ENCODE data around the gene UBE2E2.

Gene UBE2E2

DNA sequence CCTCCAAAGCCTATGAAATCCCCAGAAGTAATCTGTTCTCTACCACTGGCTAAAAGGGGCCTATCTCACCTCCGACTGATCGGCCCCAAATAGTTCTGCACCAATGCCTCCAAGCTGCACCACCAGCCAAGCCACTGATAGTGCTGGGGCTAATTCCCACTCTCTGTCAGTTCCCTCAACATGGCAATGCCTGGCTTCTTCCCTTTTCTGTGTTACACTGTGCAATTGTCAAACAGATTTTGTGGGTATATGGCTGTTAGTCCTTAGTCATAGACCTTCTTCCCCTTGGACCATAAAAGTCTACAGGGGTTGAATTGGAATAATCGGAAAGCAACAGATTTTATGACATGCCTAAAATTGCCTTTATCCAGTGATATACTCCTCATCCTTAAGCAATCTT lies 9.3 kb upstream of the UBE2E2 start:
- Histone ChIP-seq H3K36me3 (ENCODE audit: control insufficient read depth, insufficient read depth, low read length, severe bottlenecking) (no peaks in the 10 kb centered on the region), H3K9me3 (ENCODE audit: control insufficient read depth, low read length) (no peaks in the 10 kb centered on the region), H3K27me3 (replicated peaks; ENCODE audit: control insufficient read depth, insufficient read depth, low read length) (no peaks in the 10 kb centered on the region), H3K4me3 (ENCODE audit: low read length) (no peak overlapping the region), H3K9ac (ENCODE audit: low read length) (no peak overlapping the region), H3K4me1 (ENCODE audit: control insufficient read depth, insufficient read depth, low read length) (peaks cover 10% of the 10 kb centered on the region)
- no peak for DNase-seq (ENCODE audit: low read depth)

DNA sequence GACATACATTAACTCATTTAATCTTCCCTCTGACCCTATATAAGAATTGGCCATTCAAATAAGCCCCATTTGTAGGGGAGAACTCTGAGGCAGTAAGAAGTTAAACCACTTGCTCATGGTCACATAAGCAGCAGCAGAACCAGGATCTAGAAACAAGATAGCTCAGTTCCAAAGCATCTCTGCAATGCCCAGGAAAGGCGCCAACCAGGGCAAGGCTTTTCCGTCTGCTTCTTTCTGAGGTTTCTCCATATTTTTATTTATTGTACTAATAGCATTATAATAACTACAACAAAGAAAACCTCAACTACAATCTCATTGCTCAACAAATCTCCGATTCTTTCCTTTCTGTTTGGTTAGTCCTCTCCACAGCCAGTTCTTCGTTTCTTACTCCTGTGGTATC lies 4.3 kb upstream of the UBE2E2 start:
- H3K4me3 ChIP-seq (ENCODE audit: low read length) = peak overlapping the region; percentile 11
- no peaks in the 10 kb centered on the region for H3K27me3 ChIP-seq (replicated peaks; ENCODE audit: control insufficient read depth, insufficient read depth, low read length)
- H3K36me3 ChIP-seq (ENCODE audit: control insufficient read depth, insufficient read depth, low read length, severe bottlenecking) = no peaks in the 10 kb centered on the region
- no peaks in the 10 kb centered on the region for H3K9me3 ChIP-seq (ENCODE audit: control insufficient read depth, low read length)
- no peak overlapping the region for H3K9ac ChIP-seq (ENCODE audit: low read length)
- peak; percentile 72 for DNase-seq (ENCODE audit: low read depth)
- peaks cover 25% of the 10 kb centered on the region for H3K4me1 ChIP-seq (ENCODE audit: control insufficient read depth, insufficient read depth, low read length)

DNA sequence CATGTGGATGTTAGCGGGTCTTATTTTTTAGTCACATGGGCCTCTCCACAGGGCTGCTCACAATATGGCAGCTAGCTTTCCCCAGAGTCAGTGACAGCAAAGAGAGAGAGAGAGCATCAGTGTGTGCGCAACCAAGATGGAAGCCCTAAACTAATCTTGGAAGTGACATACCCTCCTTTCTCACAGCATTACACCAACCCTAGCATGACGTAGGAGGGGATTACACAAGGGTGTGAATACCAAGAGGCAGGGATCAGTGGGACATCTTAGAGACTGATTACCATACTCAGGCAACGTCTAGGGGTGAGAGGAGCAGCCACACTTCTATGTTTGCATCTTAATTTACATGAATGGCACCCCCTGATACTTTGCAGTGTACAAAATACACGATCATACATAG lies 3.5 kb upstream of the UBE2E2 start:
- Histone ChIP-seq H3K4me1 (ENCODE audit: control insufficient read depth, insufficient read depth, low read length) (peaks cover 30% of the 10 kb centered on the region), H3K36me3 (ENCODE audit: control insufficient read depth, insufficient read depth, low read length, severe bottlenecking) (no peaks in the 10 kb centered on the region), H3K9ac (ENCODE audit: low read length) (no peak overlapping the region), H3K27me3 (replicated peaks; ENCODE audit: control insufficient read depth, insufficient read depth, low read length) (no peaks in the 10 kb centered on the region), H3K9me3 (ENCODE audit: control insufficient read depth, low read length) (no peaks in the 10 kb centered on the region), H3K4me3 (ENCODE audit: low read length) (no peak overlapping the region)
- no peak for DNase-seq (ENCODE audit: low read depth)

DNA sequence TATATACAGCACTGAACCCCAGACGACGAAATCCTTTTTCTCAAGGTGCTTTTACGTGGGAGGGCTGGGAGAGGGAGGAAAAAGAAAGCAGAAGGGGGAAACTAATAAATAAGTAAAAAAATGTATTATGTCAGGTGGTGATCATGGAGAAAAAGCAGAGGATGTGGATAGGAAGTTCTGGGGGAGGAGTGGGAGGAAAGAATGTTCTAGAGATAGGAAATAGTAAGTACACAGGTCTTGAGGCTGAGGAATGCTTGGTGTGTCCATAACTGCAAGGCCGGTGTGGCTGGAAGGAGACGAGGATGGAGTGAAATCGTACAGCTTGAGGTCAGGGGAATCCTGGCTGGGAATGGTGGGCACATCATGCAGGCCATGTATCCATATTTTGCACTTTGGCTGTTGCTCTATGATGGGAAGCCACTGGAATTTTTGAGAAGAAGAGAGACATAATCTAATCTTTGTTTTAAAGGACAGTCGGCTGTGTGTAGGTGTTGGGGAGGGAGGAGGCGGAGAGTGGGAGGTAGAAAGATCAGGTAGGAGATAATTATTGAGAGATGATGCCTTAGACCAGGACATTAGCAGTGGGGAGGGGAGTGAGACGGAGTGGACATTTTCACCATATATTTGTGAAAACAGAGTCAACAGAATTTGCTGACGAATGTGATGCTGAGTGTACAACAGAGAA lies 1.8 kb upstream of the UBE2E2 start:
- H3K9me3 ChIP-seq (ENCODE audit: control insufficient read depth, low read length) = no peaks in the 10 kb centered on the region
- H3K27me3 ChIP-seq (replicated peaks; ENCODE audit: control insufficient read depth, insufficient read depth, low read length) = no peaks in the 10 kb centered on the region
- peaks cover 34% of the 10 kb centered on the region for H3K4me1 ChIP-seq (ENCODE audit: control insufficient read depth, insufficient read depth, low read length)
- H3K9ac ChIP-seq (ENCODE audit: low read length) = no peak overlapping the region
- H3K36me3 ChIP-seq (ENCODE audit: control insufficient read depth, insufficient read depth, low read length, severe bottlenecking) = no peaks in the 10 kb centered on the region
- no peak overlapping the region for H3K4me3 ChIP-seq (ENCODE audit: low read length)
- no peak for DNase-seq (ENCODE audit: low read depth)

DNA sequence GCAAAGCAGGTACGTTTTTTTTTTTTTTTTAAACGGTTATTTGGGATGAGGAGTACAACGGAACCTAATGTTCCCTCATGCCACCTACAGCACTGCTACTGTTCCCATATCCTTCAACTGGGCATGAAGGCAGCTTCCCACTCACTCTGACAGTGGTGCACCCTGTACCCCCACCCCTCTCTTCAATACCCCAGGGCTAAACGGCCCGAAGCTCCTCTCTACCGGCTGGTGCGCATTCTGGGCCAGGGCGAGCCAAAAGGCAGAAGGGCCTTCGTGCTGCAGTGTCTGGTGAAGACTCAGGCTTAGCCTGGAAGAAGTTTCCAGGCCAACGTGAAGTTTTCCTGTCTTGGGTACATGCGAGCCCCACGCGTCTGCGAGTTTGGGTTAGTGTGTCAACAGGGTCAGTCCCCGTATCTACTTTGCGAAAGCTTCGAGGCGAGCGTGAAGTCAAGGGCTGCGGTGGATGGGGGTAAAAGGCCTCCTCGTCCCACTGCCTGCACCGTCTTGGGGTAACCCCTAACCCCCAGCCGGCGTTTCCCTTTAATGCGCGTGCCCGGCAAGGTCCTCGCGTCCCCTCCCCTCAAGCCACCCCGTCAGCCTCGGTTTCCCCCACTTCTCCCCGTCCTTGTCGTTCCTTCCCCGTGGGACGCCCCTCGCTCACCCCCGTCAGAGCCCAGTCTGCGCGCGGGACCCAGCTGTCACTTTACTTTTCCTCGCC lies 765 bp upstream of the UBE2E2 start:
- H3K36me3 ChIP-seq (ENCODE audit: control insufficient read depth, insufficient read depth, low read length, severe bottlenecking) = no peaks in the 10 kb centered on the region
- H3K9me3 ChIP-seq (ENCODE audit: control insufficient read depth, low read length) = no peaks in the 10 kb centered on the region
- no peak for DNase-seq (ENCODE audit: low read depth)
- H3K4me3 ChIP-seq (ENCODE audit: low read length) = peak overlapping the region; percentile 85
- H3K4me1 ChIP-seq (ENCODE audit: control insufficient read depth, insufficient read depth, low read length) = peaks cover 37% of the 10 kb centered on the region
- no peaks in the 10 kb centered on the region for H3K27me3 ChIP-seq (replicated peaks; ENCODE audit: control insufficient read depth, insufficient read depth, low read length)
- H3K9ac ChIP-seq (ENCODE audit: low read length) = peak overlapping the region; percentile 89

- Histone ChIP-seq H3K9ac (ENCODE audit: low read length) (peak overlapping the region; percentile 91), H3K27me3 (replicated peaks; ENCODE audit: control insufficient read depth, insufficient read depth, low read length) (no peaks in the 10 kb centered on the region), H3K36me3 (ENCODE audit: control insufficient read depth, insufficient read depth, low read length, severe bottlenecking) (peaks cover under 1% of the 10 kb centered on the region), H3K4me1 (ENCODE audit: control insufficient read depth, insufficient read depth, low read length) (peaks cover 34% of the 10 kb centered on the region), H3K9me3 (ENCODE audit: control insufficient read depth, low read length) (no peaks in the 10 kb centered on the region), H3K4me3 (ENCODE audit: low read length) (peak overlapping the region; percentile 85)
- peak; percentile 52 for DNase-seq (ENCODE audit: low read depth)
Measured at GRCh38 chr3:23203708-23204330, 692 bp downstream of the UBE2E2 start.

- Histone ChIP-seq H3K36me3 (ENCODE audit: control insufficient read depth, insufficient read depth, low read length, severe bottlenecking) (peaks cover 13% of the 10 kb centered on the region), H3K9me3 (ENCODE audit: control insufficient read depth, low read length) (no peaks in the 10 kb centered on the region)
Measured at GRCh38 chr3:23206366-23206765, 3.2 kb downstream of the UBE2E2 start.

GRCh38 chr3:23209103-23209502 lies 6.0 kb downstream of the UBE2E2 start:
- no peak overlapping the region for H3K9ac ChIP-seq (ENCODE audit: low read length)
- no peaks in the 10 kb centered on the region for H3K9me3 ChIP-seq (ENCODE audit: control insufficient read depth, low read length)
- H3K4me3 ChIP-seq (ENCODE audit: low read length) = no peak overlapping the region
- peaks cover 13% of the 10 kb centered on the region for H3K36me3 ChIP-seq (ENCODE audit: control insufficient read depth, insufficient read depth, low read length, severe bottlenecking)
- H3K4me1 ChIP-seq (ENCODE audit: control insufficient read depth, insufficient read depth, low read length) = peaks cover 19% of the 10 kb centered on the region
- DNase-seq (ENCODE audit: low read depth) = no peak
- H3K27me3 ChIP-seq (replicated peaks; ENCODE audit: control insufficient read depth, insufficient read depth, low read length) = no peaks in the 10 kb centered on the region

More at GRCh38 chr3:23206366-23206765, 3.2 kb downstream of the UBE2E2 start:
- no peak overlapping the region for H3K4me3 ChIP-seq (ENCODE audit: low read length)
- H3K9ac ChIP-seq (ENCODE audit: low read length) = no peak overlapping the region
- peaks cover 26% of the 10 kb centered on the region for H3K4me1 ChIP-seq (ENCODE audit: control insufficient read depth, insufficient read depth, low read length)
- DNase-seq (ENCODE audit: low read depth) = no peak
- no peaks in the 10 kb centered on the region for H3K27me3 ChIP-seq (replicated peaks; ENCODE audit: control insufficient read depth, insufficient read depth, low read length)

DNA sequence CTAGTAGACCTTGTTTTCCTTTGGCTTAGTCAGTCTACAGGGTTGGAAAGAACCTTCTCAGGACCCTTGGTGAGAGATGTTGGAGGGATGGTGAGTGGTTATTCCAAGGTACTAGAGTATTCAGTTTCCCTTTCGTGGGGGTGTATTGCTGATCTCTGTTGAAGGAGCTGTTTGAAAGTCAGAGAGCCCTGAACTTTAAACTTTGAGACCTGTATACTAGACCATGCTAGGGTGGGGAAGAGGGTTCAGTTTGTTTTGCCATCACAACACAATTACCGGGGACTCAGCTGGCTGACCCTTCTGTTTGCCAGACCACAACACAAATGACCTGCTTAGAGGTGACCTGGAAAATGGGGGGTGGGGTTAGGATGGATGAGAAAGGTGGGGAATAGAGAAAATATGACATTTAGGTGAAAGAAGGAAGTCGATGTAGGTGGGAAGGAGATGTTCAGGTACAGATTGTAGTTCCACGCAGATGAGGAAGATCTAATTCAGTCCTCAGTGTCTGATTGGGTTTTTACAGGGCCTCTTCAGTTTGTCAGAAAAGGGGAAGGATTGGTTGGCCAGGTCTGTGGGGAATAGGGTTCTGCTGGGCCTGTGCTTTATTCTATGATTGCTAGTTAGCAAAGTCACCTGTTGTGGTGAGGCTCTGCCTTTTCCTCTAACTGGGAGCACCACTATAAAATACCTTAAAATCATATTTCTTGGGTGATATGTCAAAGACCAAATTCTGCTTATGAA lies 6.8 kb downstream of the UBE2E2 start:
- H3K9me3 ChIP-seq (ENCODE audit: control insufficient read depth, low read length) = no peaks in the 10 kb centered on the region
- H3K4me1 ChIP-seq (ENCODE audit: control insufficient read depth, insufficient read depth, low read length) = peaks cover 12% of the 10 kb centered on the region
- H3K36me3 ChIP-seq (ENCODE audit: control insufficient read depth, insufficient read depth, low read length, severe bottlenecking) = peaks cover 13% of the 10 kb centered on the region
- DNase-seq (ENCODE audit: low read depth) = no peak
- no peak overlapping the region for H3K9ac ChIP-seq (ENCODE audit: low read length)
- H3K4me3 ChIP-seq (ENCODE audit: low read length) = no peak overlapping the region
- H3K27me3 ChIP-seq (replicated peaks; ENCODE audit: control insufficient read depth, insufficient read depth, low read length) = no peaks in the 10 kb centered on the region

- Histone ChIP-seq H3K4me1 (ENCODE audit: control insufficient read depth, insufficient read depth, low read length) (no peaks in the 10 kb centered on the region), H3K9me3 (ENCODE audit: control insufficient read depth, low read length) (no peaks in the 10 kb centered on the region), H3K4me3 (ENCODE audit: low read length) (no peak overlapping the region), H3K27me3 (replicated peaks; ENCODE audit: control insufficient read depth, insufficient read depth, low read length) (no peaks in the 10 kb centered on the region), H3K36me3 (ENCODE audit: control insufficient read depth, insufficient read depth, low read length, severe bottlenecking) (peaks cover 13% of the 10 kb centered on the region), H3K9ac (ENCODE audit: low read length) (no peak overlapping the region)
- no peak for DNase-seq (ENCODE audit: low read depth)
Measured at GRCh38 chr3:23213813-23214212, 10.7 kb downstream of the UBE2E2 start.

Measured in adipocyte (in vitro differentiated cells).